Activated CD4-positive, CD25-positive, alpha-beta regulatory T cell treated with anti-CD3 and anti-CD28 coated beads, Interleukin-2, amount 50 U/mL, for 24 hours (primary cell): Measurements from ENCODE around the gene SRD5A3.

Experiments used
- ATAC-seq, 2 donors: fragments of 150-1000 bp; cut with Tn5 transposase; one replicate each; pipeline ENCODE4 v1.10.0; 2021; ENCODE audit warnings: mild to moderate bottlenecking in 1 of 2, moderate library complexity in 1 of 2

SRD5A3 gene

DNA sequence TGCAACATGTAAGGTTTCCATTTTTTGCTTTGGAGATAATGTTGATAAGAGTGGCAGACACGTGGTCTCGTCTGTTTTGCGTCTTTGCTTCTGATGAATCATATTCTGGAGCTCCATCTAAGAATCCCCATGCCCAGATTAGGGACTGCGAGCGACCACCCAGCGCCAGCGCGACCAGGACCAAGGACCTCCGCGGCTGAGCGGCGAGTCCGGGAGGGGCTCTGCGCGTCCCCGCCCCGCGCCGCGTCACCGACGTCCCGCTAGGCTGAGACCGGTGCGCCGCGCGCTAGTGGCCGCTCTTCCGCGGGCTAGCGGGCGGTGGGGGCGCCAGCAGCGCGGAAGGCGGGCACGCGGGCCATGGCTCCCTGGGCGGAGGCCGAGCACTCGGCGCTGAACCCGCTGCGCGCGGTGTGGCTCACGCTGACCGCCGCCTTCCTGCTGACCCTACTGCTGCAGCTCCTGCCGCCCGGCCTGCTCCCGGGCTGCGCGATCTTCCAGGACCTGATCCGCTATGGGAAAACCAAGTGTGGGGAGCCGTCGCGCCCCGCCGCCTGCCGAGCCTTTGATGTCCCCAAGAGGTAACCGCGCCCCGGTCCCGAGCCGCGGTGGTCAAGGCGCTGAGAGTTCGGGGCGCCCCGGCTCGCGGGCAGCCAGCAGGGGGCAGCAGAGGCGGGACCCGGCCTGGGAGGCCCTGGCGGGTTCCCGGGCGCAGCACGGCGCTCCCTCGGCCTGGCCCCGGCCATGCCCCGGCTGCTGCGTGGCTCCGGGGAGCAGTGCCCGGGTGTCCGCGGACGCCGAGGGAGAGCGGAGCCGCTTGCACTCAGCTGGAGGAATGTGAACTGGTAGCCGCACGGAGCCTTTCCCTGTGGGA lies at the start of gene SRD5A3:
TSS of gene SRD5A3 (plus strand) at position 263 of the 871 bp plus-strand sequence. CDS start at position 358, 95 bp downstream.
- ATAC-seq, result peak; percentile 93

DNA sequence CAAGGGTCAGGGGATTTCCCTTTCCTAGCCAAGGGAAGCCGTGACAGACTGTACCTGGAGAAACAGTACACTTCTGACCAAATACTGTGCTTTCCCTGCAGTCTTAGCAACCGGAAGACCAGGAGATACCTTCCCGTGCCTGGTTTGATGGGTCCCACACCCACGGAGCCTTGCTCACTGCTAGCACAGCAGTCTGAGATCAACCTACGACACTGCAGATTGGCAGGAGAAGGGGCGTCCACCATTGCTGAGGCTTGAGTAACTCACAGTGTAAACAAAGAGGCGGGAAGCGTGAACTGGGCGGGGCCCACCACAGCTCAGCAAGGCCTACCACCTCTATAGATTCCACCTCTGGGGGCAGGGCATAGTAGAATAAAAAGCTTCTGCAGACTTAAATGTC lies 48.7 kb upstream of the SRD5A3 start:
- ATAC-seq, result no peak

DNA sequence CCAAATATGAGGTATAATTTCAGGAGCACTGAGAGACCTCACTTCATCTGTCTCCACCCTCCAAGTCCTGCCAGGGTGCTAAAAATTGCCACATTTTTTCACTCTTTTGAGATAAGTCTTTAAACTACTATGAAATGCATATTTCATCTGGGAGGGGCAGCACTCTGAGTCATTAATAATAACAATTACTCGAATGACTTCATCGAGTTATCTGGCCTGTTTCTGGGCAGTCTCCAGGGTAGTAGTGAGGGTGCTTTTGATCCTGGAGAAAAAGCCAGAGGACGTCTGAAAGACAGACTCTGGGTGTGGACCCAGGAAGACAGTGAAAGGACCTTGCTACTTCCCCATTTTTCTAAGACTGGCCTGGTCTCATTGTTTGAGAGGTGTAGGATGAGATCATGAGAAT lies 42.3 kb upstream of the SRD5A3 start:
- ATAC-seq, result no peak

DNA sequence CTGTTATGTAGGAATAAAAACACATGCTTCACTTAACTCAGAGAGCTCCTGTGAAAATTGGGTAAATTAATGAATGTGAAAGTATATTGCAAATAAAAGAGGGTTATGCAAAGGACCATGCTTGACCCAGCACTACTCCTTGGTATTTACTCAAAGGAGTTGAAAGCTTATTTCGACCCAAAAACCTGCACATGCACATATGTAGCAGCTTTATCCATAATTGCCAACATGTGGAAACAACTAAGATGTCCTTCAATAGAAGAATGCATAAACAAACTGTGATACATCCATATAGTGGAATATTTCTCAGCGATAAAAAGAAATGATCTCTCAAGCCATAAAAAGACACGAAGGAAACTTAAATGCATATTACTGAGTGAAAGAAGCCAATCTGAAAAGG lies 41.7 kb upstream of the SRD5A3 start:
- ATAC-seq, result no peak

DNA sequence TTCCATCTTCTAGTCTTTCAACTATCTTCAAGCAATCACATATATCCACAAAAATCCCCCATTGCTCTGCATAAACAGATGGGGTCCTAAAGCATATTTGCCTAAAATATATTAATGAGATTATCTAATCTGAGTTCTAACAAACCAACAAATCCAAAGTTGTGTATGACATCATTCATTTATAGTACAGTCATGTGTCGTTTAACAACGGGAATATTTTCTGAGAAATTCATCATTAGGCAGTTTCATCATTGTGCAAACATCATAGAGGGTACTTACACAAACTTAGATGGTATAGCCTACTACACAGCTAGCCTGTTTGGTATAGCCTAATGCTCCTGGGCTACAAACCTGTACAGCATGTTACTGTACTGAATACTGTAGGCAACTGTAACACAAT lies 38.0 kb upstream of the SRD5A3 start:
- ATAC-seq, result no peak

DNA sequence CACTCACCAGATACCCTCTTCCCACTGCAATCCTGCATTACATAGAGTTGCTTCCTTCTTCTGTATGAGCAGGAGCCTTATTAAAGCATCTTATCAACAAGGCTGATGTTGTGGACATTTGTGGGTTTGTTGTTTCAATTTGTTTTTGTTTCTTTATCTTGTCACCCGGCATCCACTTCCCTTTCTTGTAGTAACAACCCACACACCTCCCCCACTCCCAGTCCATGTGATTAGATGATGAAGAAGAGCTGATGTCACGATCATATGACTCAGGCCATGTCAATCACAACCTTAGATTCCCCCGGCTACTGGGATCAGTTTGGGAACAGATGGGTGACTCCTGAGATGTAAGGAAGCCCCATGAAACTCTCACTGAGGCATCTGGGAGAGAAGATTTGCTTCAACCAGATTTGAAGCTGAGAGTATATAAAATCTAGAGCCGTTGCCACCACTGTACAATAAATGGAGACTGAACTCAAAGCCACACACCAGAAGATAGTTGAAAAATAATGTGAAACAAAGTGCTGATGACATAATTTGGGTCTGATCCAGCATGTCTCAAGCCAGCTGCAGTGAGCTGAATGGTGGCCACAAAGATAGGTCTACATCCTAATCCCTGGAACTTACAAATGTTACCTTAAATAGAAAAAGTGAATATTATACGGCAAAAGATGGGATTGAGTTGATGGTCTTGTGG lies 34.1 kb upstream of the SRD5A3 start:
- no peak for ATAC-seq

DNA sequence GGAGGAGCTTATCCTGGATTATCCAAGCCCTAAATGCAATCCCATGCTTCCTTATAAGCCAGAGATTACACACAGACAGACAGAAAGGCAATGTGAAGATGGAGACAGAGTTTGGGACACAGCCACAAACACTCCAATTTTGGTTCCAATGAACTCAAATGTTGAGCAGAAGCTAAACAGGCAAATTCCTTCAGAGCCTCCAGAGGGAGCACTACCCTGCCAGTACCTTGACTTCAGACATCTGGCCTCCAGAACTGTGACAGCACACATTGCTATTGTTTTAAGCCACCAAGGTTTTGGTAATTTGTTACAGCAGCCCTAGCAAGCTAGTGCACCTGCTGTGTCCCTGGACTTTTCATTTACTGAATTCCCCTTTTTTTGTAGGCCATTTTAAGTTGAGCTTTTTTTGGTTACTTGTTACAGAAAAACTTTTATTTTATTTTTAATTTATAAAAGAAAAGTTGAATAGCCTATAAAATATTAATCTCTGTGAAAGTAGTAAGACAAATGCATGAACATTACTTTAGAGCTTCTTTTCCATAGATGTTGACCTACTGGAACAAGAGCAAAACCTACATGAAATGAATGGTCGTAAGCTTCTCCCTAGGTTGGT lies 33.4 kb upstream of the SRD5A3 start:
- ATAC-seq, result peak in 1 of 2 donors; percentile 53

DNA sequence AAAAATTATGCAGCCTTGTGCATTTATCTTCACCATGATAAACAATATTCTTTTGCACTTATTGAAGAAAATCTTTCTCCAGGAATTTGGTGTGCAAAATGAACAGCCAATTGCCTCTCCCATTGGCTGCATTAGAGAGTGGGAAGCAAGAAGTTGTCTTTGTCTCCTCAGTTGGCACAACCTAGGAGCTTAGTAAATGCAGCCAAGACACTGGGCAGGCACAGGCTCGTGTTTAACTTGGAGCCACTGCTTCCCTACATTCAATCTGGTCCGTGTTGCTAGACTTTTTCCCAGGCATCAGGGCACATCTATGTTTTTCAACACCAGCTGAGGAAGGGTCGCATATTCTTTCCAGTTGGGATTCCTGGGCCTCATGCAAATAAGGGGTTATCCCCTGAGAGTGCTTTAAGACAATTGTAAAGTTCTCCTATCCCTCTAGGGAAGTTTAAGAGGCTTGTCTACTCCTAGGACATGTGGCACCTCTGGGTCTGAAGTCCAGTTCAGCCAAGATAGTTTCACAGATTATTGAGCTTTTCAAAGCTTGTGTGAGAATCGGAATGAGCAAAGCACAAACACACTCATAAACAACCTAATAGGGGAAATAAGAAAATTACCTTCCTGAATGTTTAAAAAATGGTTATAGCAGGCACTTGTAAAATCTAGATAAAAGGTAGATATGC lies 31.8 kb upstream of the SRD5A3 start:
- no peak for ATAC-seq

DNA sequence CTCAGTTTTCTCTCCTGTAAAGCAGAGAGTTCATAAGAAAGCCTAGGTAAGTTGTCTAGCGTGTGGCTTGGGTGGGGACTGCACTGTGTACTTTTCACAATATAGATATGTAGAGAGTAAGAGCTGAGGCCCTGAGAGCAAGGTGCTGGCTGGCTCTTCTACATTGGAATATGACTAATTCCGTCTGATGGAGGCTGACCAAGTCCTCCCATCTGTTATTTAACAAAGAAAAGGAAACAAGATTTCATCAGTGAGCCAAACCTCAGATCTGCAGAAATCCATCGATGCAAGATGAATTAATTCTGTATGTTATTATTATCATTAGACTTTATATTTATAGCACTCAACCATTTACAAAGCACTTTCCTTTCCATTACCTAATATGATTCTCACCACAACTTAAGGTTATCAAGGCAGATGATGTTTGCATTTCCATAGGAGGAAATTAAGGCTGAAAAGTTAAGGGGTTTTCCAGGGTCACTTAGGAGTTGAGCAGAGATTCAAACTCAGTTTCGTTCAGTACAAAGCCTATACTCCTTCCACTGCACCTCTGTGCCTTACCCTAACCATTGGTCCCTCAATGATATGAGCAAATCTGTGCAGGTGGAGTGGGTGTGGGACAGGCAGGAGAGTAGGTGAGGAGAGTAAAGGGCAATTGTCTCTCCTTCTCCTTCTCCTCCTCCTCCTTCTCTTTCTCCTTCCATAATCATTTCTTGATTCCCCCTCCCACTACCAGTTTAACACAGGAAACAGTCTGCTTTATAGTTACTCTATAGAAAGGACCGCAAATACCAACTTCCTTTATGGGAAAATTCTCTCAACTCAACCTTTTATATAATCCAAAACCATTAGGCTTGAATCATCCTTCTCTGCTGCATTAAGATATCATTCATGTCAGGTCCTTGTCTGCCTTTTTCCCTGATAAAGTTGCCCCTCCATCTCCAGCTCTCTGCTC lies 27.6 kb upstream of the SRD5A3 start:
- peak; percentile 38 to 48 for ATAC-seq

DNA sequence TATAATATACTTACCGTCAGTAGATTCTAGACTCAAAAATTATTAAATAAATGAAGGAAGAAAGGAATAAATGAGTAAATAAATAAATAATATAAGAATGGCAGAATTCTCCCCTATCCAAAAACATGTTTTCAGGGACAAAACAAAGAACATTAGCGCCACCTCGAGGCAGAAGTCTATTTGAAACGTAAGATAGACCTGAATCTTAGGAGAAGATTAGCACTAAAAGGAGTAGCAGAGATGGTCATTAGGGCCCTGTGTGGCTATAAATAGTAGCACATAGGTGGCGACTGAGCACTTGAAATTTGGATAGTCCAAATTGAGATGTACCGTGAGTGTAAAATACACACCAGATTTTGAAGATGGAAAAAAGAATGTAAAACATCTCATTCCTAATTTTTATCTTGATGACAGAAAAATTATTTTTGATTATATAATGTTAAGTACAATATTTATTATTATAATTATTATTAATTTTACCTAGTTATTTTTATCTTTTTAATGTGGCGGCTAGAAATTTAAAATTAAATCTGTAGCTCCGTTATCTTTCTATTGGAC lies 24.3 kb upstream of the SRD5A3 start:
- no peak for ATAC-seq

DNA sequence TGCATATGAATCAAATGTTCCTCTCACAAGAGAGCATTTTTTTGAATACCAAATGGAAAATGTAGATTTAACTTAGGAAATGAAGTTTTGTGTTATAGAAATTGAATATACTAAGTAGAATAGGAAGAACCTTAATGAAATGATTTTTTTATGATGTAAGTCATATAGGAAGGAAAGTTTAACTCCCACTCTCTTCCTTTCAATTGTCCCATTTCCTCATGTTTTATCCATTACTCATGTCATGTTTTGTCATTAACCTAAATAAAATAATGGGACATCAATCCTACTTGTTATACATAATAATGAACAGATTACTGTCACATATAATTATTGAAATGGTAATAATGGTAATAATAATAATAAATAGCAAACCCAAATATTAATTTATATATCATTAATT lies 22.7 kb upstream of the SRD5A3 start:
- no peak for ATAC-seq

DNA sequence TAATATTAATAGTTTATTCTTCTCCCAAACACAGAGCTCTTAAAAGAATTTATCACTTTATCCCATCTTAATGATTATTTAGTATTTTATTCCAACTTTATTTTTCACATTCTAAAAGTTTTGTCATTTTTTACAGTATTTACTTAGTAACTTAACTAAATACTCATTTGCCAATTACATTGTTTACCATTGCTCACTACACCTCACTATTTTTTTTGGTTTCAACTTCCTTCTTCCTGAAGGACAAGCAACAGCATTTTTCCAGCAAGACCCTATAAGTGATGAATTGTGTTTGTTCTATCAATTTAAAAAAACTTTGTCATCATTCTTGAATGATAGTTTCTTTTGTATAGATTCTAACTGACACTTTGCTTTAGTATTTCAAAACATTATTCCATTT lies 19.4 kb upstream of the SRD5A3 start:
- ATAC-seq, result no peak

DNA sequence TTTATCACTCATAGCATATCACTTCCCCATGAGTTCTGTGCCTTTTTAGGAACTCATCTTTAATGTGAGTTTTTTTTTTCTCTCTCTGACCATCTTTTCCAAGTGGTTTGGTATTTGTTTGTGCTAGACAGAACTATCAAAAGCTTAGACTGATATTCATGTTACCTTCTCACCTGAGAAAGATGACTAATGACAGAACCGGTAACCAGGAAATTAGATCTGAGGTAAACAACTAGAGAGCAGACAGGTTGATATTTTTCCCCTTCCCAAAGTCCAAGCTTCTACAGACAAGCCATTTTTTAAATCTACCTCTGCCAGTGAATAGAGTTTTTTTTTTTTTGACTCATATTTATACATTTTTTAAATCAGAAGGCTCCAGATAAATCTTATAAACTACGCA lies 17.0 kb upstream of the SRD5A3 start:
- ATAC-seq, result no peak

DNA sequence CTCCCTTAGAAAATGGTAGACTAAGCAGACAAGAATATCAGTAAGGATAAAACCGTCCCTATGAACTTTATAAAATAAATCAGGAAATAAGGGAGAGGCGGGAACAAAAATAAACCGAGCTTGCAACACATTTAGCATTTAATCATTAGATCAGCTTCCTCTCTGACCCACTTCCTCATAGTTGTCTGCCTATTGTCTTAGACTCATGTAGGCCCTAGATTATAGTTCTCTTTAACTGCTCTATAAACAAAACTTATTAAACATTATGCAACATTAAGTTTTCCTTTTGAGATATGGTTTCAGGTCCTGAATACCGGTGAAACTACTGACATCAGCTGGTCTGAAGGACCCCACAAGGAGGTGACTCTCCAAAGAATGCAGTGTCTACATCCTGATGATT lies 15.8 kb upstream of the SRD5A3 start:
- no peak for ATAC-seq

DNA sequence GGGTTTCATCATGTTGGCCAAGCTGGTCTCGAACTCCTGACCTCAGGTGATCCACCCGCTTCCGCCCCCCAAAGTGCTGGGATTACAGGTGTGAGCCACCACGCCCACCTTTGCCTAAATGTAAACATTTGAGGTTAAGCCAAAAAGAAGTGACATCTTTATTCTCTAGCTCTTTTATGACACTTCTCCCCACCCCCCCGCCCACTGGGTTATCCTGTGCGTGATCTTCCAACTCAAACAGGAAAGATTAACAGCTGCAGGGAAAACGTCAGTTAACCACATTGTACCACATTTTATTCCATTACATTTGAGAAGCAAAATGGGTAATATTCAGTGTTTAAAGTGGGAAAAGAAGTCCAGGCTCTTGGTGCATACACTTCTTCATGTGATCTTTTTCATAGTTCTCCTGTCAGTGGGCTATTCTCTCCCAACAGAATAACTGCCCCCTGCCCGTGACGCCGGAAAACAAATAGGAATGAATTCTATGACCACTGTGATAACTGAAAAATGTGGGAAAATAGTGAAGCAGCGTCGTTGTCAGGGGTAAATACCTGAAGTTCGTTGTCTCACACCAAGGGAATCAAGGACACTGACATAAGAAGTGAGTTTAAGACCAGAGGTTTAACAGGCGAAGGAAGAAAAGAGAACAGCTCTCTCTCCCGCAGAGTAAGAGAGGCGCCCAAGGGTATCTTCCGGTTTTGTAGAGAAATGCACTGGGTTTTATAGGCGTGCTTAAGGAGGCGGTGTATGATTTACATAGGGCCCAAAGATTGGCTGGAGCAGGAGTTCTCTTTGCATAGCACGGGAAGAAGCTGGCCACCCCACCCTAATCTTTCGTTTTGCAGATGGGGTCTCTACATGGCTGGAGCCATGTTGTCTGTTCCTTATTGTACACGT lies 9.7 kb upstream of the SRD5A3 start:
- no peak for ATAC-seq

DNA sequence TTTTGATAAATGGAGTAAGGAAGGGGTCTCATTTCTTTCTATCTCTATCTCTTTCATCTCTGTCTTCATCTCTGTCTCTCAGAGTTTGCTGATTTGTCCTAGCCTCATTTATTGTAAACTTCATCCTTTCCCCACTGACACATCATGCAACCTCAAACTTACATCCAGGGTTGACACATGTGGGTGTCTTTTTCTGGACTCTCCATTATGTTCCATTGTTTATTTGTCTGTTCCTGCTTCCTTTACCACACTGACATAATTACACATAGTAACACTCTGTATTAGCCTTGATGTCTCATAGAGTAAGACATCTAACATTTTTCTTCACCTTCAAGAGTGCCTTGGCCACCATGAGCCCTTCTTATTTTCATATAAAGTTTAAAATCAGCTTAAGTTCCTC lies 8.1 kb upstream of the SRD5A3 start:
- no peak for ATAC-seq

DNA sequence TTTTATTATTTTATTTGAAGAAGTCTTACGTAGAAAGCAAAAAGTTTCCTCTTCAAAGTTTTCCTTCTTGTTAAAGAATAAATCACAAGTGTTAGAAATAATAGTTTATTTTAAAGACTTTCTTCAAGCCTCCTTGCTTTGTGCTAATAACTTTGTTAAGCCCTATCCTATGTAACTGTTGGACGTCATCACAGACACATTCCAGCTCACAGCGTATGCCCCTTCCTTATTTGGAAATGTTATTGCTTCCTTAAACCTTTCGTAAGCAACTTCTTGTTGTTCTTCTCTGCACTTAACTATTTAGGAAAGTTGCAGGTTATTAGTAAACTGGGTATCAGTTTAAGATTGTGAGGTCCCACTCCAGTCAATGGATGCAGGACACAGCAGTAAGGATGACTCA lies 7.6 kb upstream of the SRD5A3 start:
- ATAC-seq, result no peak

DNA sequence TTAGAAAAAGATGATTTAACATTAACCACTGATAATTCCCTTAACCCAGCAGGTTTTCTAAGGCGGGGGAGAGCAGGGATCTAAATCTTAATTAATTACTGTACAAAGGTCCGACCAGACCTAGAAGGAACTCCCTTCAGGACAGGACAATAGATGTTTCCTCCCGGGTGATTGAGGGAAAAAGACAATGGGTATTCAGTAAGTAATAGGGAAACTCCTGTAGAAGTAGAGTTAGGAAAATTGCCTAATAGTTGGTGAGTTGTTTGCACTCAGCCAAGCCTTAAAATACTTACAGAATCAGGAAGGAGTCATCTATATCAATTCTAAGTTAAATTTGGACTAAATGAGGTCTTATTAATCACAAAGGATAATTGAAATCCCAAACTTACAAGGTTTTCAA lies 5.8 kb upstream of the SRD5A3 start:
- ATAC-seq, result no peak

DNA sequence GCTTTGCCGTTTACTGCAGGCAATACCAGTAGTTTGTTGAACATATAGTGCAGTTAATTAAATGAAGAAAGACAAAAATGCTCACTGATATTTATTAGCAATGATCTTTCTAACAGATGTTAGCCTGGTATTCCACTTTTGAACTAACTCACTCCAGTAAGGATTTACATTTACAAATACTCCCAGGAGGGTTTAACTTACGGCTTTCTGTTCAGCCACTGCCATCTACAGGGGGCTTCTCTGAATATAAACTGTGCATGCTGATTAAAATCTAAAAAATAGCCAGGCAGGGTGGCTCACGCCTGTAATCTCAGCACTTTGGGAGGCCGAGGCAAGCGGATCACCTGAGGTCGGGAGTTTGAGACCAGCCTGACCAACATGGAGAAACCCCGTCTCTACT lies 2.2 kb upstream of the SRD5A3 start:
- no peak for ATAC-seq

DNA sequence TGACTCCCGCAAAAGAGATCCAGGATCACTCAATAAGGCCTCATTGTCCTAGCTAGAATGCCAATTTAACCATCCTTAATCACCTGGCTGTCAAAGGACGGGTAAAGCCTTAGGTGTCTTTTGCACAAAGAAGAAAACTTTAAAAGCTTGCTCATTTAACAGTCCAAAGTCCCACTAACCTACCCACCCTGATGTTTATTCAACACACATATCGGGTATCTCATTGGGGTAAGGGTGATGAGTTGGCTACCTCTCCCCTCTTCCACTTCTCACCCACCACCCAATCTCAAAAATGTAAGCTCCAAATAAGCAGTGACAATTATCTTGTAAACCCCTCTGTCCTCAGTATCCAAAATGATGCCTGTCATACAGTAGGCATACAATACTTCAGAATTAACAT lies 988 bp upstream of the SRD5A3 start:
- ATAC-seq, result no peak

DNA sequence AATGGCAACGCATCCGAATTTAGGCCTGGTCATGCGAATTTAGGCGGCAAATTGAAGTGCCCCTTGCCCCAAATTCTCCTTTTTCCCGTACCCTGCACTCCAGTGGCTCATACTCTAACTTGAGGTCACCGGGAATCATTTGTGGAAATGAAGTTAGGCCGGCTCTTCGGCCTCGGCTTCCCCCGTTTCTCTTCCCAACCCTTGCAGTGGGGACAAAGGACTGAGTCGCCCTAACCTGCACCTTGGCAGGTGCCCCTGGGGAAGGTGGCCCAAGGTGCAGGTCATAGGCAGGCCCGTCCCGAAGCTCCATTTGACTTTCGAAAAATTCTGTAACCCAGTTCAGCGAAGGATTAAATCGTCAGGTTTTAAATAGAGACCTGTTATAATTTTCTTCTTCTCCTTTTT lies 811 bp downstream of the SRD5A3 start:
- no peak for ATAC-seq
